HepG2 (cell line): ENCODE data around the gene EIF6. TPM values are rescaled to one million over a fixed set of nuclear protein-coding genes. Genes with fewer than 3 reads are reported as not detected.

Experiments
- HBP1 ChIP-seq: IDR thresholded peaks from 2 replicates; pipeline ENCODE4 v1.6.1; 2016; ENCODE audit warnings: low read depth, control low read depth
- MTA3 ChIP-seq: sonication (generic); formaldehyde crosslinking; IDR thresholded peaks from 2 replicates; pipeline ENCODE4 v1.4.0; 2020; ENCODE audit warnings: missing genetic modification reagents
- ZNF691 ChIP-seq: sonication (generic); formaldehyde crosslinking; IDR thresholded peaks from 2 replicates; pipeline ENCODE4 v1.4.0; 2020; ENCODE audit warnings: missing genetic modification reagents, low read depth, mild to moderate bottlenecking, borderline replicate concordance
- ZNF720 ChIP-seq: sonication (generic); formaldehyde crosslinking; IDR thresholded peaks from 2 replicates; pipeline ENCODE4 v1.4.0; 2020; ENCODE audit warnings: missing genetic modification reagents
- polyA plus RNA-seq, 8 experiments: library from polyadenylated mRNA; depleted of rRNA in 3 of 8; stranded (reverse) in 7 of 8; unstranded in 1 of 8; fragments of >200 nt; fragmentation: Illumina TruSeq in 4 of 8; extraction: Trizol in 4 of 8; gene quantifications; 2 replicates each; pipeline versions ENCODE4 v1.2.1 to v1.2.3, GENCODE V29; 2011 to 2016; ENCODE audit warnings: low read depth in 4 of 8, missing spikeins in 1 of 8, mixed read lengths in 1 of 8; ENCODE audit not compliant: insufficient read depth in 1 of 8
- total RNA-seq, 5 experiments: library from RNA; depleted of rRNA; stranded (reverse); fragments of >200 nt; fragmentation: Illumina TruSeq; extraction: Trizol; gene quantifications; 2 replicates each; pipeline ENCODE4 v1.2.3, GENCODE V29; 2016; ENCODE audit warnings: low read depth in 1 of 5
- TF ChIP-seq, protein P1 (sequence below): sonication (generic); formaldehyde crosslinking; IDR thresholded peaks from 2 replicates; pipeline ENCODE4 v1.5.0; 2020; ENCODE audit warnings: mild to moderate bottlenecking, missing genetic modification reagents, borderline replicate concordance
- TF ChIP-seq, protein P2 (sequence below): fragments of 450-650 bp; IDR thresholded peaks from 2 replicates; pipeline ENCODE4 v1.6.1; 2017; ENCODE audit warnings: mild to moderate bottlenecking
- TF ChIP-seq, protein P3 (sequence below): sonication (generic); formaldehyde crosslinking; IDR thresholded peaks from 2 replicates; pipeline ENCODE4 v1.9.0; 2021; ENCODE audit warnings: missing genetic modification reagents, borderline replicate concordance
- TF ChIP-seq, protein P4 (sequence below): sonication (generic); formaldehyde crosslinking; IDR thresholded peaks from 2 replicates; pipeline ENCODE4 v1.8.0; 2022; ENCODE audit warnings: low read depth, missing genetic modification reagents
- TF ChIP-seq, protein P5 (sequence below): sonication (generic); formaldehyde crosslinking; IDR thresholded peaks from 2 replicates; pipeline ENCODE4 v1.8.1; 2023; ENCODE audit warnings: mild to moderate bottlenecking, moderate library complexity, missing genetic modification reagents

The EIF6 gene
- total and polyA plus RNA-seq, 2 of the 13 experiments (the other 11 are each of a cell fraction or from before 2014, with no cell fraction given), result 462 to 466 TPM

- TF ChIP-seq HBP1 (CRISPR knock-in tag) (peak; percentile 53; the same call in 1 of the 2 replicates), ZNF691 (CRISPR knock-in tag) (no peak), MTA3 (CRISPR knock-in tag) (no peak), ZNF720 (CRISPR knock-in tag) (no peak)
- TF ChIP-seq, protein P1, sequence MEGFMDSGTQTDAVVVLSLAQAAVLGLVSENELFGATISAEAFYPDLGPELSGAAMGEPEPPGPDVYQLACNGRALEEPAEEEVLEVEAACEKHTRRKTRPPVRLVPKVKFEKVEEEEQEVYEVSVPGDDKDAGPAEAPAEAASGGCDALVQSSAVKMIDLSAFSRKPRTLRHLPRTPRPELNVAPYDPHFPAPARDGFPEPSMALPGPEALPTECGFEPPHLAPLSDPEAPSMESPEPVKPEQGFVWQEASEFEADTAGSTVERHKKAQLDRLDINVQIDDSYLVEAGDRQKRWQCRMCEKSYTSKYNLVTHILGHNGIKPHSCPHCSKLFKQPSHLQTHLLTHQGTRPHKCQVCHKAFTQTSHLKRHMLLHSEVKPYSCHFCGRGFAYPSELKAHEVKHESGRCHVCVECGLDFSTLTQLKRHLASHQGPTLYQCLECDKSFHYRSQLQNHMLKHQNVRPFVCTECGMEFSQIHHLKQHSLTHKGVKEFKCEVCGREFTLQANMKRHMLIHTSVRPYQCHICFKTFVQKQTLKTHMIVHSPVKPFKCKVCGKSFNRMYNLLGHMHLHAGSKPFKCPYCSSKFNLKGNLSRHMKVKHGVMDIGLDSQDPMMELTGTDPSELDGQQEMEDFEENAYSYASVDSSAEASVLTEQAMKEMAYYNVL (CRISPR knock-in tag), result no peak
- TF ChIP-seq, protein P2, sequence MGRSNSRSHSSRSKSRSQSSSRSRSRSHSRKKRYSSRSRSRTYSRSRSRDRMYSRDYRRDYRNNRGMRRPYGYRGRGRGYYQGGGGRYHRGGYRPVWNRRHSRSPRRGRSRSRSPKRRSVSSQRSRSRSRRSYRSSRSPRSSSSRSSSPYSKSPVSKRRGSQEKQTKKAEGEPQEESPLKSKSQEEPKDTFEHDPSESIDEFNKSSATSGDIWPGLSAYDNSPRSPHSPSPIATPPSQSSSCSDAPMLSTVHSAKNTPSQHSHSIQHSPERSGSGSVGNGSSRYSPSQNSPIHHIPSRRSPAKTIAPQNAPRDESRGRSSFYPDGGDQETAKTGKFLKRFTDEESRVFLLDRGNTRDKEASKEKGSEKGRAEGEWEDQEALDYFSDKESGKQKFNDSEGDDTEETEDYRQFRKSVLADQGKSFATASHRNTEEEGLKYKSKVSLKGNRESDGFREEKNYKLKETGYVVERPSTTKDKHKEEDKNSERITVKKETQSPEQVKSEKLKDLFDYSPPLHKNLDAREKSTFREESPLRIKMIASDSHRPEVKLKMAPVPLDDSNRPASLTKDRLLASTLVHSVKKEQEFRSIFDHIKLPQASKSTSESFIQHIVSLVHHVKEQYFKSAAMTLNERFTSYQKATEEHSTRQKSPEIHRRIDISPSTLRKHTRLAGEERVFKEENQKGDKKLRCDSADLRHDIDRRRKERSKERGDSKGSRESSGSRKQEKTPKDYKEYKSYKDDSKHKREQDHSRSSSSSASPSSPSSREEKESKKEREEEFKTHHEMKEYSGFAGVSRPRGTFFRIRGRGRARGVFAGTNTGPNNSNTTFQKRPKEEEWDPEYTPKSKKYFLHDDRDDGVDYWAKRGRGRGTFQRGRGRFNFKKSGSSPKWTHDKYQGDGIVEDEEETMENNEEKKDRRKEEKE, result no peak
- TF ChIP-seq, protein P3, sequence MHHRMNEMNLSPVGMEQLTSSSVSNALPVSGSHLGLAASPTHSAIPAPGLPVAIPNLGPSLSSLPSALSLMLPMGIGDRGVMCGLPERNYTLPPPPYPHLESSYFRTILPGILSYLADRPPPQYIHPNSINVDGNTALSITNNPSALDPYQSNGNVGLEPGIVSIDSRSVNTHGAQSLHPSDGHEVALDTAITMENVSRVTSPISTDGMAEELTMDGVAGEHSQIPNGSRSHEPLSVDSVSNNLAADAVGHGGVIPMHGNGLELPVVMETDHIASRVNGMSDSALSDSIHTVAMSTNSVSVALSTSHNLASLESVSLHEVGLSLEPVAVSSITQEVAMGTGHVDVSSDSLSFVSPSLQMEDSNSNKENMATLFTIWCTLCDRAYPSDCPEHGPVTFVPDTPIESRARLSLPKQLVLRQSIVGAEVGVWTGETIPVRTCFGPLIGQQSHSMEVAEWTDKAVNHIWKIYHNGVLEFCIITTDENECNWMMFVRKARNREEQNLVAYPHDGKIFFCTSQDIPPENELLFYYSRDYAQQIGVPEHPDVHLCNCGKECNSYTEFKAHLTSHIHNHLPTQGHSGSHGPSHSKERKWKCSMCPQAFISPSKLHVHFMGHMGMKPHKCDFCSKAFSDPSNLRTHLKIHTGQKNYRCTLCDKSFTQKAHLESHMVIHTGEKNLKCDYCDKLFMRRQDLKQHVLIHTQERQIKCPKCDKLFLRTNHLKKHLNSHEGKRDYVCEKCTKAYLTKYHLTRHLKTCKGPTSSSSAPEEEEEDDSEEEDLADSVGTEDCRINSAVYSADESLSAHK (CRISPR knock-in tag), result no peak
- TF ChIP-seq, protein P4, sequence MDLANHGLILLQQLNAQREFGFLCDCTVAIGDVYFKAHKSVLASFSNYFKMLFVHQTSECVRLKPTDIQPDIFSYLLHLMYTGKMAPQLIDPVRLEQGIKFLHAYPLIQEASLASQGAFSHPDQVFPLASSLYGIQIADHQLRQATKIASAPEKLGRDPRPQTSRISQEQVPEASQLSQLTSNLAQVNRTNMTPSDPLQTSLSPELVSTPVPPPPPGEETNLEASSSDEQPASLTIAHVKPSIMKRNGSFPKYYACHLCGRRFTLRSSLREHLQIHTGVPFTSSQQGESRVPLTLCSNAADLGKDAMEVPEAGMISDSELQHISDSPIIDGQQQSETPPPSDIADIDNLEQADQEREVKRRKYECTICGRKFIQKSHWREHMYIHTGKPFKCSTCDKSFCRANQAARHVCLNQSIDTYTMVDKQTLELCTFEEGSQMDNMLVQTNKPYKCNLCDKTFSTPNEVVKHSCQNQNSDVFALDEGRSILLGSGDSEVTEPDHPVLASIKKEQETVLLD, result no peak
- TF ChIP-seq, protein P5, sequence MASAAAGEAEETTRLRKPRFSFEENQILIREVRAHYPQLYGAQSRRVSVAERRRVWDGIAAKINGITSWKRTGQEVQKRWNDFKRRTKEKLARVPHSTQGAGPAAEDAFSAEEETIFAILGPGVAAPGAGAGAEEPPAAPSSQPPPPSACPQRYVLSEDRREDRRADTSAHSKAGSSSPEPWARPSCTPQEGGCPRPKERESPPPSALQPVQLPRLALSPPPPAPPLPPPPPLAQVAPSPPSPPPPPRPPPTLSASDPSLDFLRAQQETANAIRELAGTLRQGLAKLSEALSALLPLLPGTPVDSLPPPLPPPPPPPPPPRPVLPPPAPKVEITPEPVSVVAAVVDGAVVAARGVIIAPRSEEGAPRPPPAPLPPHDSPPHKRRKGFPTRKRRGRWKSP, result no peak
Measured at GRCh38 chr20:35306931-35307517, 22.5 kb upstream of the EIF6 start (continued).
